ENCODE measurements around the gene TMEM242. TPM values are rescaled to one million over a fixed set of nuclear protein-coding genes. Genes with fewer than 3 reads are reported as not detected.
A peak's percentile ranks its signal among the peaks of the same experiment; 100 is the strongest.

The TMEM242 gene
- total and polyA plus RNA-seq, 2 of the 13 experiments (the other 11 are each of a cell fraction or from before 2014, with no cell fraction given): 5.6 to 11.1 TPM

- TF ChIP-seq ZBTB49 (CRISPR knock-in tag; IDR thresholded peaks at IDR 0.05; ENCODE audit: borderline replicate concordance): no peak
- TF ChIP-seq HNF1B (CRISPR knock-in tag; IDR thresholded peaks at IDR 0.05): no peak
- TF ChIP-seq MBNL3 (CRISPR knock-in tag; conservative IDR thresholded peaks at IDR 0.05): no peak
- no peak for TF ChIP-seq ARNT (IDR thresholded peaks at IDR 0.05)
- no peak for TF ChIP-seq ZSCAN21 (CRISPR knock-in tag; IDR thresholded peaks at IDR 0.05; ENCODE audit: borderline replicate concordance)
- TF ChIP-seq DMAP1 (CRISPR knock-in tag; IDR thresholded peaks at IDR 0.05): peak; percentile 27; the same call in 1 of the 2 replicates
- no peak for TF ChIP-seq GPBP1L1 (CRISPR knock-in tag; IDR thresholded peaks at IDR 0.05)
- TF ChIP-seq ATAD3A (CRISPR knock-in tag; IDR thresholded peaks at IDR 0.05): no peak
- no peak for TF ChIP-seq FOXA1 (IDR thresholded peaks at IDR 0.05)
- TF ChIP-seq FOXA1 (CRISPR knock-in tag; IDR thresholded peaks at IDR 0.05): no peak
- no peak for TF ChIP-seq E2F5 (CRISPR knock-in tag; conservative IDR thresholded peaks at IDR 0.05)
- no peak for TF ChIP-seq HMGXB3 (CRISPR knock-in tag; IDR thresholded peaks at IDR 0.05; ENCODE audit: borderline replicate concordance)
- TF ChIP-seq KDM4B (CRISPR knock-in tag; IDR thresholded peaks at IDR 0.05): no peak
- no peak for TF ChIP-seq ZMYM3 (CRISPR knock-in tag; IDR thresholded peaks at IDR 0.05)
- no peak for TF ChIP-seq ZNF232 (CRISPR knock-in tag; IDR thresholded peaks at IDR 0.05; ENCODE audit: borderline replicate concordance)
- no peak for TF ChIP-seq ZNF468 (CRISPR knock-in tag; IDR thresholded peaks at IDR 0.05)
Observed at GRCh38 chr6:157273756-157274470, 49.4 kb downstream of the TMEM242 start (continued).
